Measurements from ENCODE around the gene KRT39.

KRT39 gene

GRCh38 chr17:40996829-40997228 is 30.1 kb upstream of the KRT39 start:
- no peak for TF ChIP-seq CTCF (IDR thresholded peaks at IDR 0.05; ENCODE audit: extremely low read depth, missing control alignments)
- DNase-seq (ENCODE audit: low spot score) = no peak

GRCh38 chr17:40995116-40995515 is 28.4 kb upstream of the KRT39 start:
- no peak for TF ChIP-seq CTCF (IDR thresholded peaks at IDR 0.05; ENCODE audit: extremely low read depth, missing control alignments)
- DNase-seq (ENCODE audit: low spot score) = no peak

GRCh38 chr17:40993839-40994238 is 27.1 kb upstream of the KRT39 start, which contains the start of gene KRTAP3-3:
Gene KRTAP3-3, minus strand, starts transcription at chr17:40994164. Its CDS starts 67 bp downstream, at chr17:40994097.
- no peak for DNase-seq (ENCODE audit: low spot score)
- no peak for TF ChIP-seq CTCF (IDR thresholded peaks at IDR 0.05; ENCODE audit: extremely low read depth, missing control alignments)

GRCh38 chr17:40993084-40993483 is 26.3 kb upstream of the KRT39 start:
- TF ChIP-seq CTCF (IDR thresholded peaks at IDR 0.05; ENCODE audit: extremely low read depth, missing control alignments) = no peak
- DNase-seq (ENCODE audit: low spot score) = no peak

- no peak for DNase-seq (ENCODE audit: low spot score)
- no peak for TF ChIP-seq CTCF (IDR thresholded peaks at IDR 0.05; ENCODE audit: extremely low read depth, missing control alignments)
These were observed 25.9 kb upstream of the KRT39 start for GRCh38 chr17:40992666-40993065.

GRCh38 chr17:40986920-40987319 is 20.2 kb upstream of the KRT39 start:
- DNase-seq (ENCODE audit: low spot score) = no peak
- TF ChIP-seq CTCF (IDR thresholded peaks at IDR 0.05; ENCODE audit: extremely low read depth, missing control alignments) = no peak

GRCh38 chr17:40984226-40984625 is 17.5 kb upstream of the KRT39 start, which contains the start of gene KRT40:
Gene KRT40, minus strand, starts transcription at chr17:40984326. Its CDS starts 53 bp downstream, at chr17:40984273.
- no peak for TF ChIP-seq CTCF (IDR thresholded peaks at IDR 0.05; ENCODE audit: extremely low read depth, missing control alignments)

More at GRCh38 chr17:40984226-40984625, 17.5 kb upstream of the KRT39 start, which contains the start of gene KRT40:
- DNase-seq (ENCODE audit: low spot score) = no peak

All from GM20000 (cell line).